Stimulated activated memory B cell treated with anti-CD40 and anti-IgM and Interleukin-4, amounts not matched to agents 10 μg/mL and 1 μg/mL and 100 μg/mL, for 72 hours (primary cell): Measurements from ENCODE around the gene SLC30A3.

Experiments used
- ATAC-seq: fragments of 150-1000 bp; cut with Tn5 transposase; 2 replicates; pipeline ENCODE4 v1.10.0; 2021
- H3K27ac Mint-ChIP-seq: one replicate; pipeline ENCODE4 v1.8.0; 2022; ENCODE audit warnings: mild to moderate bottlenecking, mixed read lengths
- H3K27me3 Mint-ChIP-seq: one replicate; pipeline ENCODE4 v1.8.0; 2022; ENCODE audit warnings: mixed read lengths
- H3K36me3 Mint-ChIP-seq: one replicate; pipeline ENCODE4 v1.8.0; 2022; ENCODE audit warnings: mixed read lengths
- H3K4me1 Mint-ChIP-seq: one replicate; pipeline ENCODE4 v1.8.0; 2022; ENCODE audit warnings: mixed read lengths
- H3K4me3 Mint-ChIP-seq: one replicate; pipeline ENCODE4 v1.8.0; 2022; ENCODE audit warnings: mild to moderate bottlenecking, moderate library complexity, mixed read lengths
- H3K9me3 Mint-ChIP-seq: one replicate; pipeline ENCODE4 v1.8.0; 2022; ENCODE audit warnings: mixed read lengths

The SLC30A3 gene

GRCh38 chr2:27297195-27297594 lies 34.3 kb upstream of the SLC30A3 start:
- no peaks in the 10 kb centered on the region for H3K9me3 Mint-ChIP-seq
- H3K4me3 Mint-ChIP-seq = no peak overlapping the region
- H3K4me1 Mint-ChIP-seq = no peaks in the 10 kb centered on the region
- no peaks in the 10 kb centered on the region for H3K36me3 Mint-ChIP-seq
- ATAC-seq = no peak
- H3K27ac Mint-ChIP-seq = no peak overlapping the region
- H3K27me3 Mint-ChIP-seq = peaks cover 40% of the 10 kb centered on the region

GRCh38 chr2:27296481-27296880 lies 33.6 kb upstream of the SLC30A3 start:
- ATAC-seq = no peak
- H3K4me1 Mint-ChIP-seq = no peaks in the 10 kb centered on the region
- no peak overlapping the region for H3K4me3 Mint-ChIP-seq
- no peak overlapping the region for H3K27ac Mint-ChIP-seq
- H3K36me3 Mint-ChIP-seq = no peaks in the 10 kb centered on the region
- H3K27me3 Mint-ChIP-seq = peaks cover 40% of the 10 kb centered on the region
- H3K9me3 Mint-ChIP-seq = no peaks in the 10 kb centered on the region

GRCh38 chr2:27294928-27295327 lies 32.1 kb upstream of the SLC30A3 start:
- Mint-ChIP-seq H3K27me3 (peaks cover 39% of the 10 kb centered on the region), H3K27ac (no peak overlapping the region)

DNA sequence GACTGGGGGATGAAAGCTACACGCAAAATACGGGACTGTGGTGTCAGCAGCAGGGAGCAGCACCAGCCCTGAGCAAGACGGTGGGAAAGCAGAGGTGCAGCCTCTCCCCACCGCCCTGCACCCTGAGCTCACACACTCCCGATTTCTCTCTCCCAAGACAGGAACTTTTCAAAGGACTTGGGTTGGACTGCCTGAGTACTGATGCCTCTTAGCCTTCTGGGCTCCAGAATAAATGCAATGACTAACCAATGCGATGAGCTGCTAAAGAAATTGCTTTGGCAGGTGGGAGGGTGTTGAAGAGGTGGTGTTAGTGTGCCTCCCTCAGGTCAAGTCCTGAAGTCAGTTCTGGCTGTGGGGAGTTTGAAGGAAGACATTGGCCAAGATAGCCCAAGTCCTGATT lies 29.0 kb upstream of the SLC30A3 start:
- Mint-ChIP-seq H3K4me3 (no peak overlapping the region), H3K4me1 (no peaks in the 10 kb centered on the region), H3K27ac (no peak overlapping the region), H3K9me3 (no peaks in the 10 kb centered on the region), H3K36me3 (no peaks in the 10 kb centered on the region), H3K27me3 (peaks cover 39% of the 10 kb centered on the region)
- ATAC-seq = no peak

More at GRCh38 chr2:27294928-27295327, 32.1 kb upstream of the SLC30A3 start:
- Mint-ChIP-seq H3K4me1 (no peaks in the 10 kb centered on the region), H3K9me3 (no peaks in the 10 kb centered on the region), H3K36me3 (no peaks in the 10 kb centered on the region), H3K4me3 (no peak overlapping the region)
- no peak for ATAC-seq

DNA sequence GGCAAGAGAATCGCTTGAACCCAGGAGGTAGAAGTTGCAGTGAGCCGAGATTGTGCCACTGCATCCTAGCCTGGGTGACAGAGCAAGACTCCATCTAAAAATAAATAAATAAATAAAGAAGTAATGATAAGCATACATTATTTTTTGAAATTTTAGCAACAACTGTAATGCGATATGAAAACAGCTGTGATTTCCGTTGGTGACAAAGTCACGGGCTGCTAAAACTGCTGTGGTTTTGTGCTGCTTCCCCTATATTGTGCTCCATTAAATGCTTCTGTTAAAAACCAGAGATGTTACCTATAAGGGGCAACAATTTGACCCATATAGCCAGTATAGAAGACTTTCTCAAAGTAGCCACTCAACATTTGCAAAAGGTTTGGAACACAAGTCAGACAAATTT lies 27.7 kb upstream of the SLC30A3 start:
- H3K36me3 Mint-ChIP-seq = no peaks in the 10 kb centered on the region
- no peaks in the 10 kb centered on the region for H3K9me3 Mint-ChIP-seq
- no peak for ATAC-seq
- no peak overlapping the region for H3K4me3 Mint-ChIP-seq
- no peaks in the 10 kb centered on the region for H3K4me1 Mint-ChIP-seq
- H3K27me3 Mint-ChIP-seq = peaks cover 30% of the 10 kb centered on the region
- H3K27ac Mint-ChIP-seq = no peak overlapping the region

- no peak for ATAC-seq
- H3K9me3 Mint-ChIP-seq = no peaks in the 10 kb centered on the region
- no peak overlapping the region for H3K4me3 Mint-ChIP-seq
- no peak overlapping the region for H3K27ac Mint-ChIP-seq
- H3K36me3 Mint-ChIP-seq = no peaks in the 10 kb centered on the region
- H3K27me3 Mint-ChIP-seq = peaks cover 30% of the 10 kb centered on the region
- H3K4me1 Mint-ChIP-seq = no peaks in the 10 kb centered on the region
Measured at GRCh38 chr2:27288610-27289009, 25.8 kb upstream of the SLC30A3 start.

DNA sequence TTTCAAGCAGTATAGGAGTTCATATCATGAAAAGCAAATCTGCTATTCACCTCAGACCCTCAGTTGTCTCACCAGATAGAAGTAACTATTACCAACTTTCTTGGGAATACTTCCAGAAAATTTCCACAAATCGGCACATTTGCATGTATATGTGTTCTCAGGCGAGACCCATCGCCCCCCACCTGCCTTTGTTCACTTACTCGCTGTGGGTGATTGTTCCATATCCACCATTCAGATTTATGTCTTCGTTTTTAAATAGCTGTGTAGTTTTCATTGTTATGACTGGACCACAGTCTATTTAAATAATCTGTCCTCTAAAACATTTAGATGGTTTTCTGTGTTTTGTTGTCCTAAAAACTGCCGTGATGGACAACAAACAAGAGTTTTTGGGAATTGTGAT lies 22.6 kb upstream of the SLC30A3 start:
- Mint-ChIP-seq H3K4me3 (no peak overlapping the region), H3K36me3 (no peaks in the 10 kb centered on the region), H3K4me1 (no peaks in the 10 kb centered on the region), H3K27ac (no peak overlapping the region), H3K9me3 (no peaks in the 10 kb centered on the region), H3K27me3 (peaks cover 55% of the 10 kb centered on the region)
- ATAC-seq = no peak

GRCh38 chr2:27284996-27285395 lies 22.1 kb upstream of the SLC30A3 start:
- Mint-ChIP-seq H3K27me3 (peaks cover 55% of the 10 kb centered on the region), H3K4me3 (no peak overlapping the region), H3K4me1 (peaks cover 2% of the 10 kb centered on the region), H3K9me3 (no peaks in the 10 kb centered on the region), H3K36me3 (no peaks in the 10 kb centered on the region), H3K27ac (no peak overlapping the region)
- ATAC-seq = no peak

- H3K9me3 Mint-ChIP-seq = no peaks in the 10 kb centered on the region
- H3K36me3 Mint-ChIP-seq = no peaks in the 10 kb centered on the region
- peaks cover 41% of the 10 kb centered on the region for H3K27me3 Mint-ChIP-seq
- no peak overlapping the region for H3K27ac Mint-ChIP-seq
- ATAC-seq = no peak
- no peak overlapping the region for H3K4me3 Mint-ChIP-seq
- H3K4me1 Mint-ChIP-seq = peaks cover 9% of the 10 kb centered on the region
Measured at GRCh38 chr2:27282892-27283291, 20.0 kb upstream of the SLC30A3 start.

DNA sequence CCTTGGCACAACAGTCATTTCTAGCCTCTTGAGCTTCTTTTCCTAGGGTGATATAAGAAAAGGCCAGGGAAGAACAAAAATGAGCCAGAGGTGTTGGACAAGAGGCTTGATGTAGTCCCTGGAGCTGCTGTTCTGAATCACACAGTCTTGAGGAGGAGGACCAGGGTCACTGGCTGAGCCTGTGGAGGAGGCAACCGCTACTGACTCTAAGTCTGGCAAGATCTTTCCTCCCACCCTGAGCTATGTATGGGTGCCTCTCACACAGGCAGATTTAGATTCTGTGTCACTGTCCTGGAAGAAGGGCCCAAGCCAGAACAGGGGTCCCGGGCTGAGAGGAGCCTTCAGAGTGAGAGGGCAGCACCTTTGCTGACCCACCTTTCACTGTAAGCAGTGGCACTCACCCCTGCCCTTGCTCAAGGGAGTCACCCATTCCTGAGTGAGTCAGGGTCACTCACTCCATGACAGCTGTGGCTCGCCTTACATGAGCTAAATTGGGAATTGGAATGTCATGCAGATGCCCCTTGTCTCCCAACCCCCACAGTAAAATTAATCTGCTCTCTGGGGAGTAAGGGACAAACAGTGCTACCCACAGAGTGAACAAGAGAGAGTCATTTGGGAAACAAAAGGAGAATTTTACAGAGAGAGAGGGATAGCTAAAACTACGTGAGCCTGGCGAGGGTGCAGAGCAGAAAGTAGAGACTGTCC lies 19.2 kb upstream of the SLC30A3 start, which contains the start of gene TRIM54:
TSS of gene TRIM54 (plus strand) at position 575 of the 705 bp plus-strand sequence. CDS start 303 bp downstream, outside the sequence.
- ATAC-seq = no peak
- peaks cover 41% of the 10 kb centered on the region for H3K27me3 Mint-ChIP-seq
- H3K27ac Mint-ChIP-seq = no peak within 1 kb of the TSS
- peaks cover 9% of the 10 kb centered on the region for H3K4me1 Mint-ChIP-seq
- H3K36me3 Mint-ChIP-seq = no peaks in the 10 kb centered on the region
- H3K4me3 Mint-ChIP-seq = no peak within 1 kb of the TSS
- H3K9me3 Mint-ChIP-seq = no peaks in the 10 kb centered on the region

GRCh38 chr2:27281442-27281841 lies 18.6 kb upstream of the SLC30A3 start:
- Mint-ChIP-seq H3K27ac (no peak overlapping the region), H3K9me3 (no peaks in the 10 kb centered on the region), H3K4me1 (peaks cover 9% of the 10 kb centered on the region), H3K27me3 (peaks cover 42% of the 10 kb centered on the region), H3K4me3 (no peak overlapping the region), H3K36me3 (no peaks in the 10 kb centered on the region)
- ATAC-seq = no peak

- H3K36me3 Mint-ChIP-seq = no peaks in the 10 kb centered on the region
- no peak overlapping the region for H3K4me3 Mint-ChIP-seq
- peaks cover 9% of the 10 kb centered on the region for H3K4me1 Mint-ChIP-seq
- H3K27ac Mint-ChIP-seq = no peak overlapping the region
- no peaks in the 10 kb centered on the region for H3K9me3 Mint-ChIP-seq
- H3K27me3 Mint-ChIP-seq = peaks cover 45% of the 10 kb centered on the region
- no peak for ATAC-seq
Measured at GRCh38 chr2:27280826-27281225, 18.0 kb upstream of the SLC30A3 start.

DNA sequence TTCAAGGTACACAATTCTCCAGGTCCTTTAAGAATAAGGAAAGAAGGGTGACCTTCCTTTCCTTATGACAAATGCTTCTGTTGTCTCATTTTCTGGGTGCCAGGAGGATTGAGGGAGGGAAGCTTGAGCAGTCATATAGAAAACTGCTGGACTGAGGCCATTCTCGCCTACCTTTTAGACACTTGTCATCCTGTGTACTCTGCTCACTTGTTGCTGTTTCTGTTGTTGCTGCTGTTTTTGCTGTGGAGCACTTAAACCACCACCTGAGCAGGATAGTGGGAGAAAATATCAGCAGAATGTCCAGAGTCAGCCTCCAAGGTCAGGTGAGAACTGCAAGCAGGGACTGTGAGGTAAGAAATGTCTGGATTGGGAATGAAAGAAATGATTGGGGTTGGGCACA lies 15.2 kb upstream of the SLC30A3 start:
- ATAC-seq = no peak
- Mint-ChIP-seq H3K4me3 (no peak overlapping the region), H3K36me3 (no peaks in the 10 kb centered on the region), H3K27me3 (peaks cover 55% of the 10 kb centered on the region), H3K9me3 (no peaks in the 10 kb centered on the region), H3K27ac (no peak overlapping the region), H3K4me1 (peaks cover 9% of the 10 kb centered on the region)

DNA sequence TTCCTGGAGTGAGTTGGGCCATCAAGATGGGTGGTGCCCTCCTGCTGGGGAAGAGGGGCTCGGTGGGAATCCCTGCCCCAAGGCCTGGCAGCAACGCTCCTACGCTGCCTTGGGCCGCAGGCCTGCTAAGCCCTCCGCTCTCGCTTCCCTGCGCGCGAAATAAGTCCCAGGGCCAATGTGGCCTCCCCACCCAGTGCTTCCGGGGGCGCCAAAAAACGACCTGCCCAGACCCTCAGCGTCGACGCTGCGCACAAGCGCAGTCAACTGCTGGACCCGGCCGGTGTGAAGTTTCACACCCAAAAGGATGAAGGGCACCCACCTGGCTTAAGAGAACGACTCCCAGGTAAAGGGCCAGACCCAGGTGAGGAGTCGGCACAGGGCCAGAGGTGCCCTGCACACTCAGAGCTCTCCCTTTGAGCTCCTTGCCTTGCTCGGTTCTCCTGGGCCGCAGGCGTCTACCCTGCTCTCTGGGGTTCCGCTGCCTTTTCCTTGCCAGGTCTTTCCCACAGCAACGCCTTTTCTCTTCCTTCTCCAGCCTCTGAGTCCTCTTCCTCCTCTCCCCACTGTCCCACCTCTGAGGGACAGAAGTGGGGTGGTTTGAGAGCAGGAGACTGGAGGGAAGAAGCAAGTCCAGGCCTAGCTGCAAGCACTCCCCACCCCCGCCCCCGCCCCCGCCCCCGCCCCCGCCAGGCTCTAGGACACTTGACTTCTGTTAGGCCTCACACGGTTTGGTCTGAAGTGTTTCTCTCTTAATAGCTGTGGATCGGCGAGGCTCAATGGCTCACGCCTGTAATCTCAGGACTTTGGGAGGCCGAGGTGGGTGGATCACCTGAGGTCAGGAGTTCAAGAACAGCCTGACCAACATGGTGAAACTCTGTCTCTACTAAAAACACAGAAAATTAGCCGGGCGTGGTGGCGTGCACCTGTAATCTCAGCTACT lies 12.6 kb upstream of the SLC30A3 start, which contains the start of gene DNAJC5G:
TSS of gene DNAJC5G (plus strand) at position 223 of the 940 bp plus-strand sequence. CDS start 1,296 bp downstream, outside the sequence.
- Mint-ChIP-seq H3K4me1 (peaks cover 9% of the 10 kb centered on the region), H3K27me3 (peaks cover 33% of the 10 kb centered on the region), H3K36me3 (no peaks in the 10 kb centered on the region)

More for the DNA sequence above, 12.6 kb upstream of the SLC30A3 start, which contains the start of gene DNAJC5G:
- no peak within 1 kb of the TSS for H3K4me3 Mint-ChIP-seq
- no peak for ATAC-seq
- H3K9me3 Mint-ChIP-seq = no peaks in the 10 kb centered on the region
- no peak within 1 kb of the TSS for H3K27ac Mint-ChIP-seq
